Transverse colon (tissue), 4 donors: Measurements from ENCODE around the gene CORIN. TPM values are rescaled to one million over a fixed set of nuclear protein-coding genes. Genes with fewer than 3 reads are reported as not detected.

Source experiments
- DNase-seq: peaks from one replicate; pipeline ENCODE4 v3.0.0-alpha.2; 2019
- H3K27ac ChIP-seq, 4 donors: fragments of 200-600 bp; sonication (generic); 2 replicates each; pipeline ENCODE4 v1.5.1; 2016 to 2018; ENCODE audit warnings: inconsistent platforms in 4 of 4
- H3K27me3 ChIP-seq: fragments of 200-600 bp; sonication (generic); 2 replicates; pipeline ENCODE4 v1.5.1; 2017; ENCODE audit warnings: inconsistent platforms
- H3K36me3 ChIP-seq, 4 donors: fragments of 200-600 bp; sonication (generic); 2 replicates each; pipeline ENCODE4 v1.5.1; 2017 to 2019; ENCODE audit warnings: inconsistent platforms in 4 of 4
- H3K4me1 ChIP-seq, 4 donors: fragments of 200-600 bp; sonication (generic); 2 replicates each; pipeline ENCODE4 v1.5.1; 2017 to 2020; ENCODE audit warnings: inconsistent platforms in 4 of 4
- H3K4me3 ChIP-seq, 4 donors: fragments of 200-600 bp; sonication (generic); 1 replicate in 1 of 4; 2 replicates in 3 of 4; pipeline versions ENCODE4 v1.5.1 to v1.6.1; 2017 to 2019; ENCODE audit warnings: inconsistent platforms in 4 of 4
- H3K9me3 ChIP-seq, 2 donors: fragments of 200-600 bp; sonication (generic); 2 replicates each; pipeline ENCODE4 v1.5.1; 2017 to 2019; ENCODE audit warnings: inconsistent platforms in 2 of 2
- EP300 ChIP-seq: sonication (generic); formaldehyde crosslinking; IDR thresholded peaks from one replicate; pipeline ENCODE4 v1.6.1; 2017; ENCODE audit warnings: antibody characterized with exemption, low read depth
- POLR2A ChIP-seq: fragments of 450-650 bp; IDR thresholded peaks from one replicate; pipeline ENCODE4 v1.6.1; 2016; ENCODE audit warnings: antibody characterized with exemption, mild to moderate bottlenecking, moderate library complexity
- POLR2AphosphoS5 ChIP-seq, 3 donors: sonication (generic); formaldehyde crosslinking; IDR thresholded peaks; one replicate each; pipeline ENCODE4 v1.6.1; 2016; ENCODE audit warnings: antibody characterized with exemption in 3 of 3
- WGBS, 2 donors: methylation state at CpG; one replicate each; pipeline ENCODE4 v1.1.5; 2018; ENCODE audit warnings: low coverage in 1 of 2; 5-methylcytosine and 5-hydroxymethylcytosine counted together
- in situ Hi-C, 4 donors: fragments of 200-750 bp; cut with MboI; loops; one replicate each; pipeline versions ENCODE4 v1.15.0 to v1.15.1; 2017; ENCODE audit warnings: low sequenced_read_pairs in 3 of 4, low pct_ligation_motif_present in 1 of 4, low pct_unique_long_range_greater_than_20kb in 1 of 4
- intact Hi-C: fragments of 100-400 bp; cut with DNase I; formaldehyde crosslinking; loops from one replicate; pipeline ENCODE4 v1.15.1; 2023; ENCODE audit warnings: low total_unique reads
- total RNA-seq, 4 donors: library from RNA; depleted of rRNA; stranded (reverse); fragments of >200 nt; gene quantifications; one replicate each; pipeline ENCODE4 v1.1.0, GENCODE V29; 2016
- TF ChIP-seq, protein P1 (sequence below), 5 experiments: fragments of 200-600 bp in 3 of 5; fragments of 450-650 bp in 2 of 5; sonication (generic) in 3 of 5; IDR thresholded peaks; 1 replicate in 2 of 5; 2 replicates in 3 of 5; pipeline ENCODE4 v1.5.1; 2016 to 2017; ENCODE audit warnings: antibody characterized with exemption in 5 of 5, inconsistent platforms in 3 of 5, mild to moderate bottlenecking in 2 of 5, moderate library complexity in 1 of 5

Gene CORIN
- total RNA-seq, 4 donors from 2014 or later, result 0.82 to 1.6 TPM; not detected in 2

DNA sequence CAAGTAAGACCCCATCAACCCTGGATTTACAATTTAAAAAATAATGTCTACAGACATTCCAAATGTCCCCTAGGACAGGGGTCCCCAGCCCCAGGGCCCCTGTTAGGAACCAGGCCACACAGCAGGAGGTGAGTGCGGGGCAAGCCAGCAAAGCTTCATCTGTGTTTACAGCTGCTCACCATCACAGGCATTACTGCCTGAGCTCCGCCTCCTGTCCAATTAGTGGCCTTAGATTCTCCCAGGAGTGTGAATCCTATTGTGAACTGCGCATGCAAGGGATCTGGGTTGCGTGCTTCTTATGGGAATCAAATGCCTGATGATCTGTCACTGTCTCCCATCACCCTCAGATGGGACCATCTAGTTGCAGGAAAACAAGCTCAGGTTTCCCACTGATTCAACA is 206.7 kb downstream of the CORIN start:
- H3K4me3 ChIP-seq, result no peak overlapping the region
- H3K27ac ChIP-seq, result no peak overlapping the region
- no peaks in the 10 kb centered on the region for H3K27me3 ChIP-seq
- WGBS, 2 donors, result 92% methylated on average over 4 of the region's 4 CpGs; no CpG with 5 or more reads in 1 of the 2 donors
- no peaks in the 10 kb centered on the region for H3K9me3 ChIP-seq
- no peaks in the 10 kb centered on the region for H3K36me3 ChIP-seq
- no peak for DNase-seq
- no peaks in the 10 kb centered on the region for H3K4me1 ChIP-seq
- intact Hi-C loops (no loop called here), in situ Hi-C loops (no loop called here)
- TF ChIP-seq, protein P1, sequence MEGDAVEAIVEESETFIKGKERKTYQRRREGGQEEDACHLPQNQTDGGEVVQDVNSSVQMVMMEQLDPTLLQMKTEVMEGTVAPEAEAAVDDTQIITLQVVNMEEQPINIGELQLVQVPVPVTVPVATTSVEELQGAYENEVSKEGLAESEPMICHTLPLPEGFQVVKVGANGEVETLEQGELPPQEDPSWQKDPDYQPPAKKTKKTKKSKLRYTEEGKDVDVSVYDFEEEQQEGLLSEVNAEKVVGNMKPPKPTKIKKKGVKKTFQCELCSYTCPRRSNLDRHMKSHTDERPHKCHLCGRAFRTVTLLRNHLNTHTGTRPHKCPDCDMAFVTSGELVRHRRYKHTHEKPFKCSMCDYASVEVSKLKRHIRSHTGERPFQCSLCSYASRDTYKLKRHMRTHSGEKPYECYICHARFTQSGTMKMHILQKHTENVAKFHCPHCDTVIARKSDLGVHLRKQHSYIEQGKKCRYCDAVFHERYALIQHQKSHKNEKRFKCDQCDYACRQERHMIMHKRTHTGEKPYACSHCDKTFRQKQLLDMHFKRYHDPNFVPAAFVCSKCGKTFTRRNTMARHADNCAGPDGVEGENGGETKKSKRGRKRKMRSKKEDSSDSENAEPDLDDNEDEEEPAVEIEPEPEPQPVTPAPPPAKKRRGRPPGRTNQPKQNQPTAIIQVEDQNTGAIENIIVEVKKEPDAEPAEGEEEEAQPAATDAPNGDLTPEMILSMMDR (IDR thresholded peaks at IDR 0.05), result no peak
- no peak for TF ChIP-seq EP300
- TF ChIP-seq POLR2AphosphoS5 (IDR thresholded peaks at IDR 0.05), result no peak
- TF ChIP-seq POLR2A, result no peak

DNA sequence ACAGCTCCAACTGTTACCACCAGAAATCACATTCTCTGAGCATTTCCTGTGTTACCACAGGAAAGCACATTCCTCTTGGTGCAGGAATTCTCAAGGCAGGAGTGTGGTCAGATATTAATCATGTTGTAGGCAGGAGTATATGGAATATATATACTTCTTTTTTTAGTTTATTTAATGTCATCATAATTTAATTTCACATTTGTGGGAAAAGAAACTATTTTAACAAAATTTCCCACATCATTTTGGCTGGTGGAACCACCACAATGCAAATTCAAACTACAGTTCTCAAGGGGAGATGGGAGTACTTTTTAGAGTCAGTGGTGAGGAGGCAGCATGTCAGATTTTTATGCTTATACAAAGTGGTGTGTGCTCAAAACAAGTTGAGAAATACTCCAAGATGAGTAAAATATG is 213.8 kb downstream of the CORIN start:
- H3K27me3 ChIP-seq, result no peaks in the 10 kb centered on the region
- H3K27ac ChIP-seq, result no peak overlapping the region
- in situ Hi-C loops (no loop called here), intact Hi-C loops (no loop called here)
- TF ChIP-seq POLR2A, result no peak
- H3K9me3 ChIP-seq, result no peaks in the 10 kb centered on the region
- no peak for DNase-seq
- H3K4me3 ChIP-seq, result no peak overlapping the region
- no peaks in the 10 kb centered on the region for H3K36me3 ChIP-seq
- no peaks in the 10 kb centered on the region for H3K4me1 ChIP-seq

DNA sequence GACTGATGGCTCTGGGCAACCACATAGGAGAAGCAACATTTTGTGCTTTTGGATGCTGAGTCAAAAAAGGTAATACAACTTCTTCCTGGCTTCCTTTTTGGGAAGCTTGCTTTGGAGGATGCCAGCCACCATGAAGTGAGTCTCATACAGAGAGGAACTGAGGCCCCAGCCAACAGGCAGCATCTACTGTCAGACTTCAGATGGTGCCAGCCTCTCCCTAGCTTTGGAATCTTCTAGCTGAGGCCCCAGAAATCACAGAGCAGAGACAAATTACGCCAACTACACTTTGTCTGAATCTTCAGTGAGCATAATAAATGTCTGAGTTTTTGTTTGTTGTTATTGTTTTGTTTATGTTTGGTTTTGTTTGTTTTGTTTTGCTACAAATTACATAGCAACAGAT is 216.7 kb downstream of the CORIN start:
- no peaks in the 10 kb centered on the region for H3K9me3 ChIP-seq
- H3K4me3 ChIP-seq, result no peak overlapping the region
- 81 to 100% methylated on average over 1 of the region's 1 CpG for WGBS, 2 donors
- H3K4me1 ChIP-seq, result no peaks in the 10 kb centered on the region
- H3K27ac ChIP-seq, result no peak overlapping the region
- intact Hi-C loops (no loop called here), in situ Hi-C loops (no loop called here)
- H3K27me3 ChIP-seq, result no peaks in the 10 kb centered on the region
- TF ChIP-seq POLR2AphosphoS5 (IDR thresholded peaks at IDR 0.05), result no peak
- DNase-seq, result no peak
- H3K36me3 ChIP-seq, result no peaks in the 10 kb centered on the region

DNA sequence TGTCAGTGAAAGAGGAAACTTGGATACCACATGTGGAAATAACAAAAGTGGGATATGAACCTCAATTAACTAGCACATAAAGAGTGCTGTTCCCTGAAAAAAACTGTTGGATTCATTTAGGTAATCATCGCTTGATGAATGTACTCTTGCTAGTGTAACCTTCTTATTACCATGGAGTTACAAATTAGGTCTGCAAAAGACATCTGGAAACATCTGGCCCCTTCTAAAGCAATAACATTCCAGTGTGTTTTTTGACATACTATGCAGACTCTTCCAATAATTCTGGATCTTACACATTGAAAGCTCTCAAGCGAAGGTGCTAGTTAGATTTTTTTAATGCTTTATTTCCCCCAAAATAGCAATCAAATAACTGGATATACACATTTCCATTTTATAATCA is 218.2 kb downstream of the CORIN start:
- TF ChIP-seq, protein P1 (IDR thresholded peaks at IDR 0.05), result no peak
- TF ChIP-seq POLR2AphosphoS5 (IDR thresholded peaks at IDR 0.05) (no peak), EP300 (no peak), POLR2A (no peak)
- no peaks in the 10 kb centered on the region for H3K9me3 ChIP-seq
- 69 to 79% methylated on average over 2 of the region's 2 CpGs for WGBS, 2 donors
- intact Hi-C loops (no loop called here), in situ Hi-C loops (no loop called here)
- H3K27me3 ChIP-seq, result no peaks in the 10 kb centered on the region
- no peaks in the 10 kb centered on the region for H3K4me1 ChIP-seq
- H3K27ac ChIP-seq, result no peak overlapping the region
- H3K4me3 ChIP-seq, result no peak overlapping the region
- no peak for DNase-seq
- H3K36me3 ChIP-seq, result no peaks in the 10 kb centered on the region

DNA sequence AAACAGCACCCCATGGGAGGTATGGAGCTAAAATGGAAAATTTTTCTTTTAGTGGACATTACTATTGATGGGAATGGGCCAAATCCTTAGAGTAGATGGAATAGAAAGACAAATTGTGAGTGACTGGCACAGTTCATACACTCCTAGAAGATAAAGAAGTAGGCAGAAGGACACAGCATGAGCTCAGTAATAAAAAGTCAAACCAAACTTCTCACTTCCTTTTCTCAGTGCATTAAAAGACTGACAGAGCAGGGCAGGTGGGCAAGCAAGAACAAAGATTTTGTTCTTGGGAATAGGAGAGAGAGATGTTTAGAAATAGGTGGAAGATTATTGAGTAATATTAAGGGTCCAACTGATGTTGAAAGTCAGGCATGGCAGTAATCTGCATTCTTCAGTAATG is 220.3 kb downstream of the CORIN start:
- Histone ChIP-seq H3K36me3 (no peaks in the 10 kb centered on the region), H3K9me3 (no peaks in the 10 kb centered on the region), H3K4me1 (no peaks in the 10 kb centered on the region), H3K4me3 (no peak overlapping the region), H3K27ac (no peak overlapping the region), H3K27me3 (no peaks in the 10 kb centered on the region)
- intact Hi-C loops (no loop called here), in situ Hi-C loops (no loop called here)
- TF ChIP-seq POLR2AphosphoS5 (IDR thresholded peaks at IDR 0.05), result no peak
- TF ChIP-seq POLR2A, result no peak
- TF ChIP-seq, protein P1 (IDR thresholded peaks at IDR 0.05), result no peak
- DNase-seq, result no peak
